Caki2 (cell line): ENCODE measurements around the gene KRTAP5-1. TPM values are rescaled to one million over a fixed set of nuclear protein-coding genes. Genes with fewer than 3 reads are reported as not detected.

Experiments used
- DNase-seq: peaks from one replicate; pipeline ENCODE4 v3.0.0-alpha.2; 2015; ENCODE audit warnings: low read depth
- in situ Hi-C: cut with HindIII; loops from 2 replicates; pipeline ENCODE4 v1.10.0; 2016; ENCODE audit warnings: low sequenced_read_pairs, low pct_unique_long_range_greater_than_20kb, mixed read lengths
- total RNA-seq: library from RNA; depleted of rRNA; stranded (reverse); fragments of >200 nt; shearing (Covaris generic); gene quantifications from 2 replicates; pipeline ENCODE4 v1.2.3, GENCODE V29; 2014; ENCODE audit warnings: low replicate concordance

Gene KRTAP5-1
- total RNA-seq, 1 experiment from 2014 or later = not detected

DNA sequence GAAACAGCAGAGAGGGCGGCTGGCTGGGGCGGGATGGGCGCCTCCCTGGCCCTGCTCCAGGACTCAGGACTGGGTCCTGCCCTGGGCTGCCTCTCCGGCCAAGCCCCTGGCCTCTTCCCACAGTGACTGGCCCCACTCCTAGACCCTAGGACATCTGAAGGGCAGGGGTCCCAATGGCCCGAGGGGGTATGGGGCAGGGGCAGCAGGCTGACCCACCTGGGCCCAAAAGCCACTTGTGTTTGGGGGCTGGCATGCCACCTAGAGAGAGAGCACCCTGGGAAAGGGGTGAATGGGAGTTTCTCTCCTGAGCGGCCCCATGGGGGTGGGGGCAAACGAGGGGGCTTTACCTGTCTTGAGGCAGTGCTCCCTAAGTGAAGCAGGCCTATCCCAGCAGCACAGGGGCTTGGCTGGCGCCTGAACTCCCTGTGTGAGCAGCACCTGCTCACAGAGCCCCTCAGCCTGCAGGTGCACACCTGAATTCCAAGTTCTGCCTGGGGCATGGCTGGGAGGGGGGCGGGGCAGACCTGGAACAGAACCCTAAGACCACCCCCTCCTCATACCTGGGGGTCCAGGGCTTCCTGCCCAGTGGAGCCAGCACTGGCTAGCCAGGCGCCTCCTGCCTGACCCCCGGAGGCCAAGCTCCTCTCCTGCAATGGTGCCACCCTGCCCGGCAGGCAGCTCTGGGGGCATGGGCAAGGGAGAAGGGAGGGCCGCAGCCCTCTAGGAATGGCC is 29.9 kb downstream of the KRTAP5-1 start:
- in situ Hi-C loops = no loop called here
- no peak for DNase-seq

DNA sequence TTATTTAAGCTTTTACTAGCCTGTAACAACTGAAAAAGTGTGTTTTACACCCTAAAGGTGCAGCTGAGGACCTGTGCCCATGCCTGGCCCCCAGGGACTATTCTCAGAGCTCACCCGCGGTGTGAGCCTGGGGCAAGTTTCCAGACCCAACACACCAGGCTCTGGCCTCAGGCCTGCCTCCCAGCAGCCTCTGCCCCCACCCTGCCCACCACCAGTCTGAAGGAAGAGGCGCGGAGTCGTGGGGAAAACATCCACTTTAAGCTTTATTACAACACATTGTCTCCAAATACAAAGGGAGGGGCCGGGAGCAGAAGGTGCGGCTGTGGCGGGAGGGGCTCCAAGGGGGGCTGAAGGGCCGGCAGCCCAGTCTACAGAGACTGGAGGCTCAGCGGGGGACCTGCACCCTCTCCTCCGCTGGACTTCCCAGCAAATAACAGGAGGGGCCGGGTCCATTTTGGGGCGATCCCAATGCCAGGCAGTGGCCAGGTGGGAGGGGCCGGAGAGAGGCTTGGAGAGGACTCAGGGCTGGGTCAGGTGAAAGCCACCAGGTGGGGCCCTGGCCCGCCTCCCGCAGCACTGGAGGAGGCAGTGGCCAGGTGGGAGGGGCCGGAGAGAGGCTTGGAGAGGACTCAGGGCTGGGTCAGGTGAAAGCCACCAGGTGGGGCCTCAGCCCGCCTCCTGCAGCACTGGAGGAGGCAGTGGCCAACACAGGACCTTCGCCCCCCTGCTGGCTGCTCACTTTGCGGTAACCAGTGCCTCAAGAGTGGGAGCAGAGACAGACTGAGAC is 31.1 kb downstream of the KRTAP5-1 start:
- in situ Hi-C loops = no loop called here

DNA sequence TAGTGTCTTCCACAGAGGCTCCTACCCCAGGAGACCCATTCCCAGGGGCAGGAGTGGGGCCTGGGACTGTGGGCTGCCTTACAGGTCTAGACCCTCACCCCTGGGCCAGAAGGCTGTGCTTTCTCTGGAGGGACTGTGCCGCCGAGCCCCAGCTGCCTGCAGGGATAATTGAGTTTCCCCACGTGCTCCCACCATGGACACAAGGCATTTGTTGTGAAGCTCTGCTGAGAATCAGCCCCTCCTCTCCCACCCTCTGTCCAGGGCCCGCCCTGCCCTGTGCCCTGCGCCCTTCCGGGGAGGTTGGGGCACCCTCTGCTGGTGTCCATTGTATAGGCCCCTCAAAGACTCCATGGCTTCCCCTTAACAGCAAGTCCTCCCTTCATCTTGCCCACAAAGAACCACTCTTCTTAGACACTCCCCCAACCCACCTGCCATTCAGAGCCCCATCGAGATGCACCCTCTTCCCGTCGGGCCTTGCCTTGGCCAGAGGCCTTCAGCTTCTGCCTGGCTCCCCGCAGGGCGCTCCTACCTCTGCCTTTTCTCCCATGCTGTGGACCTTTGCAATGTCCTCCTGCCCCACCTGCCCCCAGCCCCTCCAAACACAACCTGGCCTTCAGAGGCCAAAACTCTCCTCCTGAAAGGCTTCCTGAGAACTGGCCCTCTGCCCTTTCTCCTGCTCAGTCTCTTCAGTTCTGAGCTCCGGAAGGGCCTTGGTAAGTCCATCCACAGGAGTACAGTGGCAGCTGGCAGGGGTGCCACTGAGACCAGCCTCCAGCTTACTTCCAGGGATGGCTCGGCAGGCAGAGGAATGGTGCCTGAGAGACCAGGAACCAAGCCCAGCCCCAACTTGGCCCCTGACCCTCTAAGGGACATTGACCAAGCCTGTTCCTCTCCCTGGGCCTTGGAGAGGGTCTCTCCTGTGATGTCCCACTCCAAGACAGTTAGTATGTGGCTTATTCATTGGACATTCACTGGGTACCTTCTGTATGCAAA is 35.4 kb downstream of the KRTAP5-1 start:
- no peak for DNase-seq
- in situ Hi-C loops = no loop called here

More for the DNA sequence above, 31.1 kb downstream of the KRTAP5-1 start:
- no peak for DNase-seq

DNA sequence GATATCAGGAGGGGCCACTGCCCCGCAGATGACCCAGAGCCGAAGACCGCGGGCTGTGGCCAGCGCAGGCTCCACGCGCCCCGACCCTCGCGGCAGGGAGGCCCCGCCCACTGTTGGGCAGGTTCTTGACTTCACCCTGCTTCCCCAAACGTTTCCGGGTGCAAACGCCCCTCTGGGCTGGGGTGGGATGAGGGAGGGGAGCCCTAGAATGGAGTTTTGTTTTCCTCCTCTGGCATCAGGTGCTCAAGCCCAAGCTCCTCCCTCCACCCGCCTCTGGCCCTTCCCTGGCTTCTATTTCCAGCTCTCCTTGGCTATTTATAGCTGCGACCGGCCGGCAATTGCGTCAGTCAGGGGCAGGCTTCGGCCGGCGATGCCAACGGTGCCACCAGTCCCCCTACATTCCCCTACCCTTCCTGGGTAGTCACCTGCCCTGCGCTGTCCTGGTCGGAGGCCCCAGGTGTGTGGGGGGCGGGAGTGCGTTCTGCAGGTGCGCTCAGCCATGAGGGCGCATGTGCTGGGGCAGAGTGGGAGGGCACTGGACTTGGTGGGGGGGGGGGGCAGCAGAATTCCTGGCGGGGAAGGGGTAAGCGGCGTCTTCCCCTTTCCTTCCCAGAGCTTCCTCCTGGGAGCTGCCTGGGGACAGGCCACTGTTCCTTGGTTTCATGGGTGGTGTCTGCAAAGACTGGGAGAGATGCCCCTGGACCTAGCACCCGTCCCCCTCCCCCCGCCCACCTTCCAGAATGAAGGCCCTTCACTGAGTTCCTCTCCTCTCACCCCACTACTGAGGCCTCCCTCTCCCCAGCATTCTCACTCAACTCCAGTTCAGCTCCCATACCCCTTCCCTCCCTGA is 36.6 kb downstream of the KRTAP5-1 start:
- in situ Hi-C loops = no loop called here
- DNase-seq = peak; percentile 57

DNA sequence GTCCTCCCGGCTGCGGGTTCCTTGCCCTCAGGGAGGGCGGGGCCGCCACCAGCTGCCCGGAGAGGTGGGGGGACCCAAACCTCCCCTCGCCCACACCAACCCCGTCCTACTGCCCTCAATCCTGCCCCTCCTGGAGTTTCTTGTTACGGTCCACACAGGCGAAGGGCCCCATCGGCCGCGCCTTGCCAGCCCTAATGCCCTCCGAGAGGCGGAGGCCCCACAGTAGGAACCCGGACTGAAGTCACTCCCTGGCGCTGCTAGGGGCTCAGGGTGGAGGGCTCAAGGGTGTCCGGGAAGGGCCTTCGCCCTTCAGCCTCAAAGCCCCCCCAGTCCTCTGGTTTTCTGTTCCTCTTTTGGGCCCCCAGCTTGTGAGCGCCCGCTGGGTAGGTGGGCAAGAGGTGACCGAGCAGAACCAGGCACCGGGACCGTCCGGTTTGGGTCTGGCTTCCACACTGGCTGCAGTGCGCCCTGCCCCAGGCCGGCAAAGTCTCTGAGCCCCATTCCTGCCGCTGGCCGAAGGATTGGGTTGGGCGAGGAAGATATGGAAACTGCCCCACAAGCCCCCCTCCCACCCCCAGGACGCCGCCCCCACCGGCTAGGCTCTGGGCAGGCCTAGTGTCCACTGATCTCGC is 37.5 kb downstream of the KRTAP5-1 start:
- in situ Hi-C loops = no loop called here
- no peak for DNase-seq

DNA sequence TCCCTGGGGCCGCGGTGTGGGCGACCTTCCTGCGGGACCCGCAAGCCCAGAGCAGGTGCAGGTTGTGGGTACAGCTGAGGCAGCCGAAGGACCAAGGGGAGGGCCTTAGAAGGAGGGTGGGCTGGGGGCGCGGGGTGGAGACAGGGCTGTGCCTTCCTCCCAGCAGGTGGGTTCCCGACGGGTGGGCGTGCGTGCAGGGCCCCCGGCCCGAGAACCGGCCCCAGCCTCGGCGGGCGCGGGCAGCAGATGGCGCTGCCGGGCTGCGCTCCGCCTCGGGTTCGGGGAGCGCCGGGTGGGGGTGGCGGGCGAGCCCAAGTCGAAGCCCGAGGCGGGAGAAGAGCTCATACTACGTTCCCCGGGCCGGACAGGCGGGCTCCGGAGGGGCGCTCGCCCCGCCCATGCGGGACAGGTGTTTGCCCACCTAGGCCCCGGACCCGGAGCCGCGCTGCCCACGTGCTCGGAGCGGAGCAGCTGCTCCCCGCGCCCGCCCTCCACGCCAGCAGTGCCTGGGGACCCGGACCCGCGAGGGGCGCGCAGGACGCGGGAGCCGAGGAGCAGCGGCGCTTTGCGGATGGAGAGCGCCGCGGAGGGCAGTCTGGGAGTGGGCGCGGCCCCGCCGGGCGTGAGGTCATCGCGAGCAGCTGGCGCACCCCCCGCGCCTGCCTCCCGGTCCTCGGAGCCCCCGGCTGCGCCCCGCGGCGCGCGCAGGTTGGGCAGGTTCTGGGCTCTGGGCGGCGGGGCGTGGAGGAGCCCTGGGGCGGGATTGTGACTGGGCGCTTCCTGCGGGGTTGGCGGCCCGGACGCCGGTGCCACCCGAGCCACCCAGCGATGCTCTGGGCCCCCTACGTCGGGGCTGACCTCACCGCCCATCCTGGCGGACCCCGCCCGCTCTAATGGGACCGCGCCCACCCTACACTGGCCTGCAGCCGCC is 38.3 kb downstream of the KRTAP5-1 start:
- in situ Hi-C loops = no loop called here
- DNase-seq = peak; percentile 55

DNA sequence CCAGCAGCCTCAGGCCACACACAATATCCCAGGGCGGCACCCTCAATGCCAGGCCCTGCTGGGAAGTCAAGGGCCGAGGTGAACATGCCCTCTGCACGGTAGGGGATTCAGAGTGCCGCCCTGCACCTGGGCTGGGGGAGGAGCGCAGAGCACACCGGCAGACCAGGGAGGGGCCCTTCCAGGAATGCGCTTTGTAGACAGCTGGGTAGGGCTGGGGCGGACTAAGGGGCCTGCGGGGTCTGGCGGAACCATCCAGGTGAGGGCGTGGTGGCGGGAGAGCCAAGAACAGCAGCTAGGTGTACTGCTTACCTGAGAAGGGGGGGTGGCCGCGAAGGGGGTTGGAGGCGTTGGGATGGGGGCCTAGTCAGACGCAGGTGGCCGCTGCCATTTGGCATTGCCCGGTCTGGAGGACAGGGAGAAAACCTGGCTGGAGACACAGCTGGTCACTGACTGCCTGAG is 39.0 kb downstream of the KRTAP5-1 start:
- no peak for DNase-seq
- in situ Hi-C loops = no loop called here

DNA sequence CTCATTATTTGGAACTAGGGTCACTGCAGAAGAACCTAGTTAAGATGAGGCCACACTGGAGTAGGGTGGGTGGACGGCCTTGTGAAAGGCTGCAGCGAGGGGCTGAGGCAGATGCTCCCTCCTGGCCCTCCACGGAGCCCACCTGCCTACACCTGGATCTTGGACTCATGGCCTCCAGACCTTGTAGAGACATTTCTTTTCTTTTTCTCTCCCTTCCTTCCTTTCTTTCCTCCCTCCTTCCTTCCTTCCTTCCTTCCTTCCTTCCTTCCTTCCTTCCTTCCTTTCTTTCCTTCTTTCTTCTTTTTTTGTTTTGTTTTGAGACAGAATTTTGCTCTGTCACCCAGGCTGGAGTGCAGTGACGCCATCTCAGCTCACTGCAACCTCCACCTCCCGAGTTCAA is 39.7 kb downstream of the KRTAP5-1 start:
- in situ Hi-C loops = no loop called here
- no peak for DNase-seq

DNA sequence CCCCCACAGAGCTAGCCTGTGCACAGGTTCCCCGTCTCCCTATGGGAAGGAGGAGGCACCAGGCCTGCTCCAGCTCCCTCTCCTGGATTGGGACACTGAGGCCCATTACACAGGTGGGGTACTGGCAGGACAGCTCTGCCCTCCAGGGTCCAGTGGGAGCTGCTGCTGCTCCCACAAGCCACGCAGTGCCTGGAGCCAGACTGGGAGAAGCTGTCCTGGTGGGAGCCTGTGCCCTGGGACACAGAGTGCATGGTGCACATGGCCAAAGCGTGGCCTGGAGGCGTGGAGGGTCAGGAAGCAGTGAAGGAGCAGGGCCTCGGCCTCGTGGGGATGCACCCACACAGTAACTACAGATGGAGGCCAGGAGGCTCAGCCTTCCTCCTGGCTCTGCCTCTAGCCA is 40.5 kb downstream of the KRTAP5-1 start:
- DNase-seq = no peak
- in situ Hi-C loops = no loop called here

DNA sequence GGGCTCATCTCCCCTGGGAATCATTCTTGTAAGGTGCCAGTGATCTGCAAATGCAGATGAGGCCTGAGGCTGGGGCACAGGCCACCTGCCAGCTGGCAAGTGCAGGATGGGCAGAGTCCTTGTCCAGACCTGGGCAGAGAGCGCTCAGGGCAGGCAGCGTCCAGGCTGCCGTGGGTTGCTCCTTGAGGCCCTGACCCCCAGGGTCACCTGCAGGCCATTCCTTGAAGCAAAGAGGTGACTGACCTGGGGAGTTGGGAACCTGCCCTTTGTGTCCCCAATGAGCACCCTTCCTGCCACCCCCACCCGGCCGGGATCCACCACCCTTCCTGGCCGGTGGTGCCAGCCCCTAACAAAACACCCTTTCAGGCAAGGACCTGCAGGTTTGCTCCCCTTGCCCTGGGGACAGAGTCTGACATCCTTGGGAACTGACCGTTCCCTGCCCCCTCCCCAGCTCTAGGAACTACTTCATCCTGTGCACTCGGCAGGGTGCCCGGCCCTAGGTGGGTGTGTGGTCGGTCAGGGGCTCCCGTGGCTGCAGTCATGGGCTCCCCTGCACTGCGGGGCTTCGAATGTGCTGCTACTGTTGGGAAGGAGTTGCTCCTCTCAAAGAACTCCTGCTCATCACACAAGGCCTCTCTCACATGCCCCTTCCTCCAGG is 41.3 kb downstream of the KRTAP5-1 start:
- in situ Hi-C loops = no loop called here
- no peak for DNase-seq

DNA sequence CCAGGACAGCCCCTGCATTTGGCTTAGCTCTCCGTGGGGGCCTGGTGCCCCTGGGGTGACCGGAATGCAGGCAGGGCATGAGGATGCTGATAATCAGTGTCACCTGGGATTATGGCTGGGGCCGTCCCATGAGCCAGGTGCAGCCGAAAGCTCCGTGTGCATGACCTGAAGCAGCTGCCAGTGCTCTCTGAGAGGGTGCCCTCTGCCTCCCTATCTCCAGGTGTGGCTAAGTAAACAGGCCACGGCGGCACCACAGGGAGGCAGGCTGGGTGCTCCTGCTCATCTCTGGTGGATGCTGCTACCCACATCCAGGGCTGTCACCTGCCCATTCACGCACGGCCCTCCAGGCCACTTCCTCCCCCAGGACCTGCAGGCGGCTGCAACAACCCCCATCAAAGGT is 42.8 kb downstream of the KRTAP5-1 start:
- DNase-seq = no peak
- in situ Hi-C loops = no loop called here

DNA sequence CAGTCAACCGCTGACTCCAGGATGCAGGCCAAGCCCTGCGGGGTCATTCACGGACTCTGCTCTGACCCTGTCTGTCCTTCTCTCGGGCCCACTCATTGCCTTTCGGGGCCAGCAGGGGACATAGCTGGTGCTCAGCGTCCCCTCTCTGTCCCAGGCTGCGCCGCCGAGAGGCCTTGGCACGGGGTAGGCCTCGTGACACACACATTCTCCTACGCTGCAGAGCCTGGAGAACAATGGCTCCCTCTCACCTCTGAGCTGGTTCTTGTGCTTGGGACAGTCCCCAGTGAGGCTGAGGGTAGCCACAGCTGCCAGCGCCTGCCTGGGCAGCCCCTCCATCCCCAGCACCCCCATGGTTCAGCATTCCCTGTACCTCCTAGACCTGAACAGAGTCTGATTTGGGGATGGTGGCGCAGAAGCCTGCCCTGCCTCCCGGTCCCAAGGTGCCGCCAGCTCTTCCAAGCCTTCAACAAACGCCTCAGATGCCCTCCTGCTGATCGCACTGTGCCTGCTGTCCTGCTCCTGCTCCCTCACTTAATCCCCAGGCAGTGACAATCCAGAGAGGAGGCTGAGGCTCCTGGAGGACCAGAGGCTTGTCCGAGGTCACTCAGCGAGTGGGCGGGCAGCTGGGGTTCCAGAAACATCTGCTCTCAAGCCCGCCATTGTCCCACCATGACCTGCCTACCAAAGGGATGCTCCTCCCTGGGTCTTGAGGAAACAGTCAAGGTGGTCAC is 43.4 kb downstream of the KRTAP5-1 start:
- DNase-seq = no peak
- in situ Hi-C loops = no loop called here

DNA sequence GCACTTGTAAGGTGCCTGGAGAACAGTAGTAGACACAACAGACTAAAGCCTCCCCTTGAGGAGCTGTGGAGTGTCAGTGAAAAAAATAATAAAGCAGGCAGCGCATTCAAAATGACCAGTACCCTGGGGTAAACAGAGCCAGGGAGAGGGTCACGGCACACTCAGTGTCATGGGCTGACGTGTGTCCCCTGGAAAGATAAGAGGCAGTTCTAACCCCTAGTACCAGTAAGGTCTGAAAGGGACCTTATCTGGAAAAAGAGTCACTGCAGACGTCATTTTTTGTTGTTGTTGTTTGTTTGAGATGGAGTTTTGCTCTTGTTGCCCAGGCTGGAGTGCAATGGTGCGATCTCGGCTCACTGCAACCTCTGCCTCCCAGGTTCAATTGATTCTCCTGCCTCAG is 45.0 kb downstream of the KRTAP5-1 start:
- no peak for DNase-seq
- in situ Hi-C loops = no loop called here

DNA sequence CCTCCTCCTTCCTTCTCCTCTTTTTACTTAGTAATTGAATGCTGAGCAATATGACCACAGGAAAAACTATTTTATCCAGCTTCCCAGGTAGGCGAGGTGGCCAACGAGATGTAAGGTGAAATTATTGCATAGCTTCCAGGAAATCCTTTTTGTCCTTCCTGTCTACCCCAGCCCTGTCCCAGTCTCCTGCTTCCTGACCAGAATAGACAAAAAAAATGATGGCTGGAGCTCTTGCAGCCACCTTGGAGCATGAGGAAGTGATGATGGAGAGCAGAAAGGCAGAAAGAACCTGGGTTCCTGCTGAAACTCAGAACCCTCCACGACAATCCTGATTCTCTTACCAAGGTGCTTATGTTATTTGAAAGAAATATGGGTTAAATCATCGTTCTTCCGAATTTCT is 46.9 kb downstream of the KRTAP5-1 start:
- in situ Hi-C loops = loop anchor here (10.0 kb wide), 1 partner anchor 97 kb away; no protein-coding TSS in a partner anchor
- DNase-seq = no peak
